Measurements from ENCODE around the gene MINK1. TPM values are rescaled to one million over a fixed set of nuclear protein-coding genes. Genes with fewer than 3 reads are reported as not detected.

The MINK1 gene
- 10 to 100 TPM; 53.3 to 67.0 TPM for total RNA-seq
- long read RNA-seq, donor 1, partial matches to known transcripts: 7 of 9 reads
- long read RNA-seq, donor 1, other reads (novel, unspliced or antisense): 2 of 9 reads
- long read RNA-seq, donor 2, partial matches to known transcripts: 13 of 20 reads
- long read RNA-seq, donor 2, other reads (novel, unspliced or antisense): 7 of 20 reads

DNA sequence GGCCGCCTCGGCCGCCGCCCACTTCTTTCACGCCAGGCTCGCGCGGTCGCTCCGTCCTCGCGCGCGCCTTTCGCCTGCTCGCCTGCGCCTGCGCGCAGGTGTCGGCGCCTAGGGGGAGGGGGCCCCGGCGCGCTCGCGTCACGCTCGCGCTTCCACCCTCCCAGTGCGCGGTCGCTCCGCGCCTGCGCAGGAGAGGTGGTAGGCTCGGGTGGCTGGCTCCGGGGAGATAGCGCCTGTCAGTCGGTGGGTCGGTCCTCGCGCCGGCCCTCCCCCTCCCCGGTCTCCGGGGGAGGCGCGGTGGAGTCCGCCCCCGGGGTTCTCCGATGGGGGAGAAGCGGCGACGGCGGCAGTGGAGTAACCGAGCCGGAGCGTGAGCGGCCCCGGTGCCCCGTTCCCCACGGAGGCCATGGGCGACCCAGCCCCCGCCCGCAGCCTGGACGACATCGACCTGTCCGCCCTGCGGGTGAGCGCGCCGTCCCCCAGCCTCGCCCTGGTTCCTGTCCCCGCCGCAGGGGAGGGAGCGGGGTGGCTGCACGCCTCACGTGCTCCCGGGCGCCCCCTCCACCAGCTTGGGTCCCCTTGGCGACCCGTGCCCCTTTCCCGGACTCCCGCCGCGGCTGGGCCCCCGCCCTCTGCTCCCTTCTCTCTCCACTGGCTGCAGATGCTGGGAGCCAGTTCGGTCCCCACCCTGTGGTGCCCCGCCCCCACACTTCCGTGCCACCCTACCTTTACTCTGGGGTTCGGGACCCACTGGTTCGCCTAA lies at the start of gene MINK1:
TSS of gene MINK1 (plus strand) at position 163 of the 763 bp plus-strand sequence. CDS start at position 407, 244 bp downstream.
- intact Hi-C loops (cut with DNase I): no loop called here
- peak; percentile 96 for DNase-seq (ENCODE audit: low spot score)

GRCh38 chr17:4785311-4786105 lies 47.6 kb upstream of the MINK1 start:
- DNase-seq (ENCODE audit: low spot score): peak; percentile 82
- intact Hi-C loops (cut with DNase I): loop anchor here (5.0 kb wide), 1 partner anchor 102 kb away; no protein-coding TSS in a partner anchor

DNA sequence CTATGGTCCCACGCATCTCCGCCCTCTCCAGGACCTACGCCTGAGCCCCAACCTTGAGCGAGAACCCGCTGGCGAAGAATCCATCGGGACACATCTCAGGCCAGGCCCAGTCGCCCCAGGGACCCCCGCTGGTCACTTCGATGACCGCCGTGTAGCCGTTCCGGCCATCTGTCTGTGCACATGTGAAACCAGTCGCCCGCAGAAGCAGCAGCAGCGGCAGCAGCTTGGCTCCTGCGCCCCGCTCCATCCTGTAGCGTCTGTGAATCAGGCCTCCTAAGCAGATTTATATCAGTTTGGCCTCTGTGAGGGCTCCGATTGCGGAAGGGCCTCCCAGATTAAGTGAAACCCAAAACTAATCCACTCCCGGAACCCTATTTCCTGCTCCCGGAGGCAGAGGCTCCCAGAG lies 47.0 kb upstream of the MINK1 start, which contains the start of gene VMO1:
TSS of gene VMO1 (minus strand) at position 259 of the 406 bp plus-strand sequence. CDS start at position 247, 12 bp downstream.
- DNase-seq (ENCODE audit: low spot score): peak; percentile 85
- intact Hi-C loops (cut with DNase I): loop anchor here (5.0 kb wide), 1 partner anchor 101 kb away; no protein-coding TSS in a partner anchor

DNA sequence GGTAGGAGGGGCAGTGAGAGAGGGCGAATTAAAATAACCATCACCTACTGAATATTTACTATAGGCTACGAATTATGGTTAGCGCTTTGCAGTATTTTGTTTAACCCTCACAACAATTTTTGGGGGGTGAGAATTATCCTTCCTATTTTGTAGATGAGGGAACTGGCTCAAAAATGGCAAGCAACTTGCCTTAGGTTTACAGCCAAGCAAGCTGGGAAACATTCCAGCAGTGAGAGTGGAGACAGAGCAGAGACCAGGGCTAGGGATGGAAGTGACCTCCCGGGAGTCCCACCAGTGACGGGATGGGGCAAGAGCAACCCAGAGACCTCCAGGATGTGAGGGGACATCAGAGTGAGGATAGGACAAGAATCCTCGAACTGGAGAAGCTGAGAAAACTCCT lies 46.6 kb upstream of the MINK1 start:
- DNase-seq (ENCODE audit: low spot score): no peak
- intact Hi-C loops (cut with DNase I): loop anchor here (5.0 kb wide), 1 partner anchor 101 kb away; no protein-coding TSS in a partner anchor

GRCh38 chr17:4788159-4788806 lies 44.9 kb upstream of the MINK1 start:
- DNase-seq (ENCODE audit: low spot score): no peak

DNA sequence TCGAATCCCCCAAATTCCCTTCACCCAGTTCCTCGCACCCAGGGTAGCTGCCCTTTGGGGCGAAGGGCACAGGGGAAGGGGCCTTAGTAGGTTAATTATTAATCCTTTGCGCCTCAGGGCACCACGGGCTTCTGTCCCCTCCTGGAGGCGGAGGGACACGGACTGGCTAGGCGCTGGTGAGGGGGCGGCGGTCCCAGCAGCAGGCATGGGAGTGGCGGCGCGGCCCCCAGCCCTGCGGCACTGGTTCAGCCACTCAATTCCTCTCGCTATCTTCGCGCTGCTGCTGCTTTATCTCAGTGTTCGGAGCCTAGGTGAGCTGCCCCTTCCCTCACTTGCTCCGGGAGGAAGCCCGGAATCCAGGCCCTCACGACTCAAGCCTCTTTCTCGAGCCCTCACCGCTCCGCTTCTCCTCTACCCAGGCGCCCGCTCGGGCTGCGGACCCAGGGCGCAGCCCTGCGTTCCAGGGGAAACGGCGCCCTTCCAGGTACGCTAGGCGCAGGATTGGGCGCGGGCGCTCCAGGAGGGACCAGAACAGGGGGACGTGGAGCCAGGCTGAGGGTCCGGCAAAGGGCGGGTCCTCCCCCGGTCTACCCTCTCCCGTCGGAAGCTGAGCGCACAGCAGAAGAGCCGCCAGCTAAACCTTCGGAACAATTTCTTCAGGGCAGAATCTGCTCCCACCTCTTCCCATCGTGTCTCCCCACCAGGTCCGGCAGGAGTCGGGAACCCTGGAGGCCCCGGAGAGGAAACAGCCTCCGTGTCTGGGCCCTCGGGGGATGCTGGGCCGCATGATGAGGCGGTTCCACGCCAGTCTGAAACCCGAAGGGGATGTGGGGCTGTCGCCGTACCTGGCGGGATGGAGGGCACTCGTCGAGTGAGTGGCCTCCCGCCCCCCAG lies 44.1 kb upstream of the MINK1 start, which contains the start of gene GLTPD2:
TSS of gene GLTPD2 (plus strand) at position 158 of the 894 bp plus-strand sequence. CDS start at position 206, 48 bp downstream.
- intact Hi-C loops (cut with DNase I): loop anchor here (5.0 kb wide), 1 partner anchor 98 kb away; no protein-coding TSS in a partner anchor
- peak; percentile 83 for DNase-seq (ENCODE audit: low spot score)

More at GRCh38 chr17:4788159-4788806, 44.9 kb upstream of the MINK1 start:
- intact Hi-C loops (cut with DNase I): loop anchor here (5.0 kb wide), 1 partner anchor 99 kb away; no protein-coding TSS in a partner anchor

- intact Hi-C loops (cut with DNase I): loop anchor here (5.0 kb wide), 1 partner anchor 98 kb away; no protein-coding TSS in a partner anchor
- DNase-seq (ENCODE audit: low spot score): no peak
Measured at GRCh38 chr17:4789701-4789950, 43.5 kb upstream of the MINK1 start.

DNA sequence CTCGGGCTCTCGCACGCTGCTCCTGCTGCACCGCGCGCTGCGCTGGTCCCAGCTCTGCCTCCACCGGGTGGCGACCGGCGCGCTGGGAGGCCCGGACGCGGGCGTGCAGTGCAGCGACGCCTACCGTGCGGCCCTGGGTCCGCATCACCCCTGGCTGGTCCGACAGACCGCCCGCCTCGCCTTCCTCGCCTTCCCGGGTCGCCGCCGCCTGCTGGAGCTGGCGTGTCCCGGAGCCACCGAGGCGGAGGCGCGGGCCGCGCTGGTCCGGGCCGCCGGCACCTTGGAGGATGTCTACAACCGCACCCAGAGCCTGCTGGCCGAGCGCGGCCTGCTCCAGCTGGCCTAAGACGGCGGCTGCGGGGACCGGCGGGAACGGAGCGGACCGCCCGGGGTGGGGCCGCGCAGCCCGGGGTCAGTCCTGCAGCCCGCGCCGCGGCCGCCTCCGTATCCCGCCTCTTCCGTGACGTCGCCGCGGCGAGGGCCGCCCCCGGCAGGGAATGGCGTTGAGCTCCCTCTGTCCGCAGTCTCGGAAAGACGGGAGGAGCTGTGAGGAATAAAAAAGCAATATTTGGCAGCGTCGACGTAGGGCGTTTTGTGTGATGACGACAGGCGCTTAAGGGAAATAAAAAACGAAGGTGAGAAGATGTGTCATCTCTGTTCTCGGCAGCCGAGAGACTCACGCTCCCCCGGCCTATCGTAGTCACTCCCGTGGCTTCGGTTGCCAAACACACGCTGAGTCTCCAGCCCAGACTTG lies 43.0 kb upstream of the MINK1 start:
- peak; percentile 96 for DNase-seq (ENCODE audit: low spot score)
- intact Hi-C loops (cut with DNase I): loop anchor here (5.0 kb wide), 1 partner anchor 97 kb away; no protein-coding TSS in a partner anchor

DNA sequence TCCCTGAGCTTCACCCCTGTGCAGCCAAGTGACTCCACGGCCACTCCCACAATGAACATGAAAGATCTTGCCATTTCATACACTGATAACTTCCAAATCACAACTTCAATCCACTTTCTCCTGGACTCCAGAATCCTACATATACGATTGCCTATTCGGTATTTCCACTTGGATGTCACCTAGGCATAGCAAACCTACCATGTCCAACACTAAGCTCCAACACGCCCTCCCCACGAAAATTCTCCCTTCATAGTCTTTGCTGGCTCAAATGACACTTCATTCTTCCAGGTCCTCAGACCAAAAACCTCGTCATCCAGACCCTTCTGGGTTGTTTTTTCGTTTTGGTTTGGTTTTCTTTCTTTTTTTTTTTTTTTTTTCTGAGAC lies 42.4 kb upstream of the MINK1 start:
- DNase-seq (ENCODE audit: low spot score): no peak
- intact Hi-C loops (cut with DNase I): no loop called here

DNA sequence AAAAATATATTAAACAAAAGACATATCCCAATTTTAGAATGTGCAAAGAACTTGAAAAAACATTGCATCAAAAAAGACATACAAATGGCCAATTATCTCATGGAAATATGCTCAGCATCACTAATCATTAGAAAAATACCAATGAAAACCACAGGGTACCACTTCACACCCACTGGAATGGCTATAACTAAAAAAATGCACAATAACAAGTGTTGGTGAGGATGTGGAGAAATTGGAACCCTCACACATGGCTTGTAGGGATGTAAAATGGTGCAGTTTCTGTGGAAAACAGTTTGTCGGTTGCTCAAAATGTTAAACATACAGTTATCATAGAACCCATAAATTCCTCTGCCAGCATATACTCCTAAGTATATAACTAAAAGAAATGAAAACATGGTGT lies 38.0 kb upstream of the MINK1 start:
- intact Hi-C loops (cut with DNase I): no loop called here

DNA sequence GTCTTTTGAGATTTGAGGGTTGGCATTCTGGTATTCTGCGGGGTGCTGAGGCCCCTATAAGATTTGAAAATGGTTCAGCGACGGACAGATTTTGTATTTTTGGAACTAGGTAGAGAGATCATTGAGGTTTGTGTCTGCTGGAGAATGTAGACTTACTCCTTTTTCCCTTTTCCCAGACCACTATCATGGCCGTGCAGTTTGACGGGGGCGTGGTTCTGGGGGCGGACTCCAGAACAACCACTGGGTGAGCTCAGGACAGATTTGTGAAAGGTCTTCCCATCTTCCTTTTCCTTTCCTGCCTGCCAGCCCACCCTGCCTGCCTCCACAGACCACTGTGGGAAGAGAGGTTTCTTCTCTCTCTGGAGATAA lies 36.6 kb upstream of the MINK1 start:
- intact Hi-C loops (cut with DNase I): no loop called here
- DNase-seq (ENCODE audit: low spot score): no peak

More for the DNA sequence above, 38.0 kb upstream of the MINK1 start:
- DNase-seq (ENCODE audit: low spot score): no peak

GRCh38 chr17:4800462-4801196 lies 32.5 kb upstream of the MINK1 start:
- no peak for DNase-seq (ENCODE audit: low spot score)
- intact Hi-C loops (cut with DNase I): no loop called here

DNA sequence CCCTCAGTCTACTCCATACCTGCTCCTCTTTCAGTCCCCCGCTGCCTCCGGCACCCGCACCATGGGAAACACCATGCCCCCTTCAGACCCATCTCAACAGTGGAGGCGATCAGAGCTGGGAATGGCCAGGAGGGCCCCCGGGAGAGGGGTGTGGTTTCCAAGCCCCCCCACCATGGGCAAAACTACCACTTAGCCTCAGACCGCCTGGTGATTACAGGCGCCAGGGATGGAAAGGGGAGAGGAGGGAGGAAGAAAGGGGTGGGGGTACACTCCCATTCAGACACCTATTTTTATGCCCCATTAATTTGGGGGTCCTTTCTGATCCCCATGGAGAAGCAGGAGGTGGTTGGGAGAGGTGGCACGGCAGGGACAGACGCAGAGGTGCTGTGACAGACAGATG lies 30.9 kb upstream of the MINK1 start, which contains the start of gene C17orf114:
TSS of gene C17orf114 (minus strand) at position 101 of the 400 bp plus-strand sequence.
- intact Hi-C loops (cut with DNase I): no loop called here
- DNase-seq (ENCODE audit: low spot score): no peak

GRCh38 chr17:4806456-4806776 lies 26.7 kb upstream of the MINK1 start:
- intact Hi-C loops (cut with DNase I): no loop called here
- no peak for DNase-seq (ENCODE audit: low spot score)

DNA sequence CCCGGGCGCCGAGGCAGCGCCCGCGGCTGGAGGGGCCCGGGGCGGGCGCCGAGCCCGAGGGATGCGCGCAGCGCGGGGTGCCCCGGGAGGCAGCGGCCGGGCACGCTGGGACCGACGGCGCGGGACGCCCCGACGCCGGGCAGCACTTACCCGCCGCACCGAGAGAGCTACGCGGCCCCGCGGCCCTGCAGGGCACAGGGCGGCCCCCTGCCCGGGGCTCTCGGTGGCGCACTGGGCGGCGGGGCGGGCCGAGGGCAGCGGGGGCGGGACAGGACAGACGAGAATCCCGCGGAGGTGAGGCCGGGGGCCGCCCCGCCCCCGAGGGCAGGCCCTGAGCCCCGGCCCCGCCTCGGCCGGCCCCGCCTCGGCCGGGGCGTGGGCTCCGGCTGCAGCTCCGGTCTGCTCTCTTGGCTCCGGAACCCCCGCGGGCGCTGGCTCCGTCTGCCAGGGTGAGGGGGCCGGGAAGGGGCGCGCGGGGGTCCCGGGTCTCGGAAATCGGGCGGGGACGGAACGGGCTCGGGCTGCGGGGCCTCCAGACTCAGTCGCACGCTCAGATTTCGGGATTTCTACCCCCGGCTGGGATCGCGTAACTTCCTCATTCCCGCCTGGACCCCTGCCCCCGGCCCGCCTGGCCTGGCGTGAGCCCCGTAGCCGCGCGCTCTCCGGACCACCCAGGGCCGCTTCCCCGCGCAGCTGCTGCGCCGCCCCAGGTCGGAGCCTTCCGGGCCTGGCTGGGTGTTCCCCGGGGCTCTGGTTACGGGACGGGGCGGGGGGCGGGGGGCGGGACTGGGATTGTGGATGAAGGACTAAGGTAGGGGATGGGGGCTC lies 26.1 kb upstream of the MINK1 start, which contains the start of gene PLD2:
TSS of gene PLD2 (plus strand) at position 376 of the 828 bp plus-strand sequence. CDS start 621 bp downstream, outside the sequence.
- intact Hi-C loops (cut with DNase I): no loop called here
- DNase-seq (ENCODE audit: low spot score): peak; percentile 95

Data from posterior vena cava (tissue), 2 donors.